Activated CD8-positive, alpha-beta T cell treated with anti-CD3 and anti-CD28 coated beads, Interleukin-2, amount 10 ng/mL, durations not matched to agents 7 days and 5 days (primary cell): Measurements from ENCODE around the gene PAGR1. TPM values are rescaled to one million over a fixed set of nuclear protein-coding genes. Genes with fewer than 3 reads are reported as not detected.

ENCODE experiments used
- total RNA-seq, 2 experiments: library from RNA; stranded (reverse); gene quantifications; one replicate each; pipeline ENCODE4 v1.2.3, GENCODE V29; 2021

Gene PAGR1
- total RNA-seq, 2 experiments from 2014 or later: 39.1 TPM

Other genes starting within 250 kb of the PAGR1 start
- gene SPN, start 152.9 kb upstream of the PAGR1 start, total RNA-seq: 100 to 1,000 TPM; 339 to 352 TPM
- gene QPRT, start 137.0 kb upstream of the PAGR1 start, total RNA-seq: 10 to 100 TPM in 1 of 2 experiments, 1 to 10 TPM in 1; 8.6 to 10.2 TPM
- gene C16orf54, start 70.2 kb upstream of the PAGR1 start, total RNA-seq: 10 to 100 TPM; 64.3 to 68.0 TPM
- not detected for gene ZG16, start 37.9 kb upstream of the PAGR1 start, total RNA-seq
- gene KIF22, start 25.4 kb upstream of the PAGR1 start, total RNA-seq: 100 to 1,000 TPM; 229 to 233 TPM
- gene MAZ, start 9.6 kb upstream of the PAGR1 start, total RNA-seq: 100 to 1,000 TPM; 455 to 494 TPM
- under 1 TPM; 0.16 to 0.83 TPM for gene PRRT2, start 4.0 kb upstream of the PAGR1 start, total RNA-seq
- 100 to 1,000 TPM; 122 to 125 TPM for gene MVP, start 4.3 kb downstream of the PAGR1 start, total RNA-seq
- 10 to 100 TPM; 51.1 to 53.2 TPM for gene CDIPT, start 47.1 kb downstream of the PAGR1 start, total RNA-seq
- gene SEZ6L2, start 83.4 kb downstream of the PAGR1 start, total RNA-seq: not detected
- gene ASPHD1, start 84.3 kb downstream of the PAGR1 start, total RNA-seq: under 1 TPM in 1 of 2 experiments, not detected in 1; 0.24 TPM
- gene KCTD13, start 110.1 kb downstream of the PAGR1 start, total RNA-seq: 10 to 100 TPM; 33.8 to 35.5 TPM
- gene TMEM219, start 145.9 kb downstream of the PAGR1 start, total RNA-seq: 10 to 100 TPM; 57.8 to 61.0 TPM
- gene TAOK2, start 157.7 kb downstream of the PAGR1 start, total RNA-seq: 10 to 100 TPM; 48.9 to 49.8 TPM
- gene HIRIP3, start 179.5 kb downstream of the PAGR1 start, total RNA-seq: 10 to 100 TPM; 46.4 to 47.3 TPM
- gene INO80E, start 180.1 kb downstream of the PAGR1 start, total RNA-seq: 100 to 1,000 TPM; 104 to 117 TPM
- gene DOC2A, start 194.9 kb downstream of the PAGR1 start, total RNA-seq: under 1 TPM in 1 of 2 experiments, not detected in 1; 0.34 TPM
- not detected for gene C16orf92, start 207.0 kb downstream of the PAGR1 start, total RNA-seq
- gene TLCD3B, start 215.1 kb downstream of the PAGR1 start, total RNA-seq: 1 to 10 TPM; 4.6 TPM
- 1,000 to 10,000 TPM; 1,738 to 1,843 TPM for gene ALDOA, start 249.6 kb downstream of the PAGR1 start, total RNA-seq